ENCODE results near the gene USH1C.

- TF ChIP-seq CTCF (IDR thresholded peaks at IDR 0.05) (no peak), ZFX (IDR thresholded peaks at IDR 0.05; ENCODE audit: borderline replicate concordance) (no peak)
These were observed 66.1 kb downstream of the USH1C start for GRCh38 chr11:17478070-17478469.
